ENCODE data around the gene OSBPL10. TPM values are rescaled to one million over a fixed set of nuclear protein-coding genes. Genes with fewer than 3 reads are reported as not detected.
A peak's percentile ranks its signal among the peaks of the same experiment; 100 is the strongest.

Gene OSBPL10
- total RNA-seq, 2 donors from 2014 or later = 82.8 to 127 TPM

- TF ChIP-seq POLR2A (IDR thresholded peaks at IDR 0.05) (no peak), CTCF (IDR thresholded peaks at IDR 0.05) (no peak), POLR2AphosphoS5 (IDR thresholded peaks at IDR 0.05) (no peak)
- intact Hi-C loops (cut with DNase I) = no loop called here
- H3K4me3 ChIP-seq = no peak overlapping the region
- no peak overlapping the region for H3K27ac ChIP-seq
- DNase-seq (ENCODE audit: low spot score) = no peak
- no peaks in the 10 kb centered on the region for H3K9me3 ChIP-seq
- no peaks in the 10 kb centered on the region for H3K4me1 ChIP-seq (replicated peaks)
- H3K36me3 ChIP-seq = no peaks in the 10 kb centered on the region
- no peaks in the 10 kb centered on the region for H3K27me3 ChIP-seq (replicated peaks; ENCODE audit: insufficient read depth)
Measured at GRCh38 chr3:31707286-31707685, 273.8 kb downstream of the OSBPL10 start.

GRCh38 chr3:31705736-31706135 lies 275.3 kb downstream of the OSBPL10 start:
- intact Hi-C loops (cut with DNase I) = no loop called here
- H3K27ac ChIP-seq = no peak overlapping the region
- H3K9me3 ChIP-seq = no peaks in the 10 kb centered on the region

GRCh38 chr3:31704591-31705179 lies 276.4 kb downstream of the OSBPL10 start:
- DNase-seq (ENCODE audit: low spot score) = peak; percentile 20
- WGBS = 16% methylated on average over 7 of the region's 7 CpGs
- no peak overlapping the region for H3K27ac ChIP-seq
- TF ChIP-seq POLR2A (IDR thresholded peaks at IDR 0.05) (no peak), POLR2AphosphoS5 (IDR thresholded peaks at IDR 0.05) (no peak), CTCF (IDR thresholded peaks at IDR 0.05) (no peak)
- no peaks in the 10 kb centered on the region for H3K27me3 ChIP-seq (replicated peaks; ENCODE audit: insufficient read depth)
- H3K36me3 ChIP-seq = no peaks in the 10 kb centered on the region
- H3K9me3 ChIP-seq = no peaks in the 10 kb centered on the region
- intact Hi-C loops (cut with DNase I) = no loop called here
- no peak overlapping the region for H3K4me3 ChIP-seq
- H3K4me1 ChIP-seq (replicated peaks) = no peaks in the 10 kb centered on the region

More at GRCh38 chr3:31705736-31706135, 275.3 kb downstream of the OSBPL10 start:
- whole genome bisulfite sequencing = 93% methylated on average over 4 of the region's 4 CpGs
- Histone ChIP-seq H3K4me3 (no peak overlapping the region), H3K36me3 (no peaks in the 10 kb centered on the region), H3K27me3 (replicated peaks; ENCODE audit: insufficient read depth) (no peaks in the 10 kb centered on the region), H3K4me1 (replicated peaks) (no peaks in the 10 kb centered on the region)
- DNase-seq (ENCODE audit: low spot score) = no peak
- TF ChIP-seq POLR2AphosphoS5 (IDR thresholded peaks at IDR 0.05) (no peak), CTCF (IDR thresholded peaks at IDR 0.05) (no peak), POLR2A (IDR thresholded peaks at IDR 0.05) (no peak)

GRCh38 chr3:31704156-31704555 lies 276.9 kb downstream of the OSBPL10 start:
- H3K36me3 ChIP-seq = no peaks in the 10 kb centered on the region
- no peaks in the 10 kb centered on the region for H3K27me3 ChIP-seq (replicated peaks; ENCODE audit: insufficient read depth)
- no peak overlapping the region for H3K27ac ChIP-seq
- no peaks in the 10 kb centered on the region for H3K4me1 ChIP-seq (replicated peaks)
- no peak for TF ChIP-seq POLR2A (IDR thresholded peaks at IDR 0.05)
- TF ChIP-seq CTCF (IDR thresholded peaks at IDR 0.05) = no peak
- no peak for TF ChIP-seq POLR2AphosphoS5 (IDR thresholded peaks at IDR 0.05)
- no peak for DNase-seq (ENCODE audit: low spot score)
- no peak overlapping the region for H3K4me3 ChIP-seq
- 96% methylated on average over 3 of the region's 3 CpGs for WGBS
- intact Hi-C loops (cut with DNase I) = no loop called here
- H3K9me3 ChIP-seq = no peaks in the 10 kb centered on the region

- no peak for TF ChIP-seq POLR2A (IDR thresholded peaks at IDR 0.05)
- no peak for TF ChIP-seq POLR2AphosphoS5 (IDR thresholded peaks at IDR 0.05)
- TF ChIP-seq CTCF (IDR thresholded peaks at IDR 0.05) = no peak
- Histone ChIP-seq H3K36me3 (no peaks in the 10 kb centered on the region), H3K4me3 (no peak overlapping the region), H3K27ac (no peak overlapping the region), H3K4me1 (replicated peaks) (no peaks in the 10 kb centered on the region), H3K9me3 (no peaks in the 10 kb centered on the region), H3K27me3 (replicated peaks; ENCODE audit: insufficient read depth) (no peaks in the 10 kb centered on the region)
- WGBS = 86% methylated on average over 9 of the region's 9 CpGs
- intact Hi-C loops (cut with DNase I) = no loop called here
- no peak for DNase-seq (ENCODE audit: low spot score)
Measured at GRCh38 chr3:31701286-31701685, 279.8 kb downstream of the OSBPL10 start.

Data from prostate gland (tissue), 2 donors.